ENCODE measurements around the gene CEP164. TPM values are rescaled to one million over a fixed set of nuclear protein-coding genes. Genes with fewer than 3 reads are reported as not detected.

CEP164 gene
- polyA plus RNA-seq, 3 donors = 4.3 to 32.1 (median 8.0) TPM

GRCh38 chr11:117303646-117304315 lies 23.9 kb upstream of the CEP164 start:
- Histone ChIP-seq H3K79me2 (ENCODE audit: insufficient read depth, low read length) (no peaks in the 10 kb centered on the region), H3K9me3 (replicated peaks in 1 of 2; ENCODE audit: control insufficient read depth in 1 of 2, insufficient read depth in 1 of 2, low read length in 2 of 2) (no peaks in the 10 kb centered on the region), H3K36me3 (replicated peaks in 1 of 2; ENCODE audit: control insufficient read depth in 1 of 2, insufficient read depth in 2 of 2, low read length in 2 of 2) (no peaks in the 10 kb centered on the region), H3K4me3 (replicated peaks in 1 of 3; ENCODE audit: low read depth in 2 of 3, low read length in 3 of 3) (no peak overlapping the region), H3K27me3 (ENCODE audit: control insufficient read depth in 2 of 2, insufficient read depth in 2 of 2, low read length in 2 of 2) (no peaks in the 10 kb centered on the region), H2AFZ (ENCODE audit: insufficient read depth, low read depth, low read length, poor library complexity, severe bottlenecking) (no peak overlapping the region), H3K4me1 (ENCODE audit: control insufficient read depth in 1 of 2, insufficient read depth in 2 of 2, low read length in 2 of 2) (peaks cover 5 to 6% of the 10 kb centered on the region in 2 donors), H3K4me2 (replicated peaks; ENCODE audit: extremely low read depth, low read length, poor library complexity, severe bottlenecking) (no peak overlapping the region), H3K9ac (ENCODE audit: insufficient read depth, low read length, poor library complexity, severe bottlenecking) (no peak overlapping the region), H4K20me1 (ENCODE audit: insufficient read depth, low read length) (no peaks in the 10 kb centered on the region), H3K27ac (ENCODE audit: low read depth in 1 of 2, low read length in 2 of 2) (no peak overlapping the region)
- H3K27me3 Mint-ChIP-seq (ENCODE audit: low read depth in 3 of 3) = peaks cover 0 to 4% (median 0%) of the 10 kb centered on the region in 3 donors
- no peaks in the 10 kb centered on the region for H3K9me3 Mint-ChIP-seq
- TF ChIP-seq CTCF (IDR thresholded peaks at IDR 0.05) = no peak
- no peak for DNase-seq
- WGBS (ENCODE audit: insufficient coverage) = 100% methylated on average over 1 of the region's 5 CpGs
- peaks cover 0 to 3% of the 10 kb centered on the region in 2 donors for H3K36me3 Mint-ChIP-seq
- peaks cover 13% of the 10 kb centered on the region for H3K4me1 Mint-ChIP-seq
- intact Hi-C loops (cut with micrococcal nuclease) = no loop called here
- no peak overlapping the region for H3K4me3 Mint-ChIP-seq
- H3K27ac Mint-ChIP-seq = peak overlapping the region in 2 of 7 donors; percentile 51 to 60

DNA sequence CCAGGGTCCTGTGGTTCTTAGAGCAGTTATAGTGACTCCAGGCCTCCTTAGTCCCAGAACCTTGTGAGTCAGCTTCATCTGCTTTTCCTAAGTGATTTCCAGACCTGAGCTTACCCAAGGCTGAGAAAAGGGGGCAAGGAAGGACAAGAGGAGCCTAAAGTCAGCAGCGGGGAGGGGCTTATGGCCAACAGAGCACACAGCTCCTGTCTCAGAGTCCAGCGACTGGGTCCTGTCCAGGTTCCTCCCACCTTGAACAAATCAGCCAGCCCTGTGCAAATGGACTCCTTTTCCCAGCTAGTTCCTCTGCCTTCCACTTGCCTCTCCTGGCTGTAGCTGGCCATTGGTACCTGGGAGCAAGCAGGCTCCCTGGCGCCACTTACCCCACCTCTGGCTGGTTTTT lies 22.5 kb upstream of the CEP164 start:
- no peaks in the 10 kb centered on the region for H3K79me2 ChIP-seq (ENCODE audit: insufficient read depth, low read length)
- no peak overlapping the region for H3K4me3 ChIP-seq (replicated peaks in 1 of 3; ENCODE audit: low read depth in 2 of 3, low read length in 3 of 3)
- H3K27me3 ChIP-seq (ENCODE audit: control insufficient read depth in 2 of 2, insufficient read depth in 2 of 2, low read length in 2 of 2) = no peaks in the 10 kb centered on the region
- Mint-ChIP-seq H3K4me3 (no peak overlapping the region), H3K36me3 (peaks cover 0 to 3% of the 10 kb centered on the region in 2 donors), H3K27me3 (ENCODE audit: low read depth in 3 of 3) (peaks cover 0 to 1% (median 0%) of the 10 kb centered on the region in 3 donors), H3K9me3 (no peaks in the 10 kb centered on the region), H3K4me1 (peaks cover 11% of the 10 kb centered on the region), H3K27ac (no peak overlapping the region)
- no peaks in the 10 kb centered on the region for H3K36me3 ChIP-seq (replicated peaks in 1 of 2; ENCODE audit: control insufficient read depth in 1 of 2, insufficient read depth in 2 of 2, low read length in 2 of 2)
- no peak overlapping the region for H2AFZ ChIP-seq (ENCODE audit: insufficient read depth, low read depth, low read length, poor library complexity, severe bottlenecking)
- WGBS (ENCODE audit: insufficient coverage) = 100% methylated on average over 2 of the region's 3 CpGs
- no peak overlapping the region for H3K4me2 ChIP-seq (replicated peaks; ENCODE audit: extremely low read depth, low read length, poor library complexity, severe bottlenecking)
- intact Hi-C loops (cut with micrococcal nuclease) = no loop called here
- DNase-seq = no peak
- no peak for TF ChIP-seq CTCF (IDR thresholded peaks at IDR 0.05)
- no peak overlapping the region for H3K27ac ChIP-seq (ENCODE audit: low read depth in 1 of 2, low read length in 2 of 2)
- no peaks in the 10 kb centered on the region for H3K9me3 ChIP-seq (replicated peaks in 1 of 2; ENCODE audit: control insufficient read depth in 1 of 2, insufficient read depth in 1 of 2, low read length in 2 of 2)
- H3K4me1 ChIP-seq (ENCODE audit: control insufficient read depth in 1 of 2, insufficient read depth in 2 of 2, low read length in 2 of 2) = peaks cover 5 to 6% of the 10 kb centered on the region in 2 donors
- H4K20me1 ChIP-seq (ENCODE audit: insufficient read depth, low read length) = no peaks in the 10 kb centered on the region
- H3K9ac ChIP-seq (ENCODE audit: insufficient read depth, low read length, poor library complexity, severe bottlenecking) = no peak overlapping the region
